DMS 273 (cell line): ENCODE measurements around the gene PAQR7.

Source experiments
- DNase-seq: peaks from one replicate; lab custom pipeline; 2025; ENCODE audit not compliant: unreplicated experiment; lab: John Stamatoyannopoulos, UW

PAQR7 gene, protein sequence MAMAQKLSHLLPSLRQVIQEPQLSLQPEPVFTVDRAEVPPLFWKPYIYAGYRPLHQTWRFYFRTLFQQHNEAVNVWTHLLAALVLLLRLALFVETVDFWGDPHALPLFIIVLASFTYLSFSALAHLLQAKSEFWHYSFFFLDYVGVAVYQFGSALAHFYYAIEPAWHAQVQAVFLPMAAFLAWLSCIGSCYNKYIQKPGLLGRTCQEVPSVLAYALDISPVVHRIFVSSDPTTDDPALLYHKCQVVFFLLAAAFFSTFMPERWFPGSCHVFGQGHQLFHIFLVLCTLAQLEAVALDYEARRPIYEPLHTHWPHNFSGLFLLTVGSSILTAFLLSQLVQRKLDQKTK

DNA sequence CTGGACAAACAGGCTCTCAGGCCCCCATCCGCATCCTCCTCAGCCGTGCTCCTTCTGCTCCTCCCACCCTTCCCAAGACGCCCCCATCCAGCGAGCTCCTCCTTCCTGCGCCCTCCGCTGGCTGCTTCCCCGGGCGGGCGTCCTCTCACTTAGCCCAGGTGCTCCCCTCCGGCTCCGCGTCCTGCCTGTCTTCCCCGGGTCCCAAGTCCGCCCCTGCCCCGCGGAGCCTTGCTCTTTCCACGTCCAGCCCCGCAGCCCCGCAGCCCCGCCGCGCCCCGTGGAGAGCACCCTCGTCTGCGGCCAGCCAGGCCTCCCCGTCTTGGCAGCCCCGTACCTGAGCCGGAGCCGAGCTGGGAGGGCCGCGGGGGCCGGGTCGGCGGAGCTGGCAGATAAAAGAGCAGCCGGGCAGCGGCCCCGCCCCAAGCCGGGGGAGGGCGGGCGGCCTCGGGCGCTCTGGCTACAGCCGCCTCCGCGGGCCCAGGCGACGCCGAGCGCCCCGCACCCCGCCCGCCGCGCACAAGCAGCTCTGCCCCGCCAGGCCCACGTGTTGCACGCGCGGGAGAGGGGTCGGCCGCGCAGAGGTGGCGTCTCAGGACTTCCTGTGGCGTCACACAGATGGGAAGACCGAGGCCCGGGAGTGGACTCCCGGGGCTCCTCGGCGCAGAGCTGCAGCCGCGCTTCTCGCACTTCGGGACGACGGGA, at the start of gene PAQR7:
PAQR7 (minus strand) TSS at position 555 of the 702 bp plus-strand sequence. CDS start 11,869 bp downstream, outside the sequence.
- DNase-seq, result peak; percentile 82

DNA sequence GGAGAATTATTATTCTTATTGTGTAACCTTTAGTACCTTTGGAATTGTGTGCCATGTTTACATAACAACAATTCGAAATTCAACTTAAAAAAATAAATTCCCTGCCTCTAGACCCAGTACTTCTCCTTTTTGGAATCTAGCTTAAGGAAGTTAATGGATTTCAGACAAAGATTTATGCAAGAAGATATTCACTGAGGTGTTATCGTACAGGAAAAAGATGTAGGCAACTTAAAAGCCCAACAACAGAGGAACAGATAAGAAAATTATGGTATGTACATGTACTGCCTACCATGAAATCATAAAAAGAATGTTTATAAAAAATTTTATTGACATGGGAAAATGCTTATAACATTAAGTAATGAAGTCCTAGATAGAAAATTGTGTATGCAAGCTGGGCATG, 48.9 kb upstream of the PAQR7 start:
- no peak for DNase-seq

DNA sequence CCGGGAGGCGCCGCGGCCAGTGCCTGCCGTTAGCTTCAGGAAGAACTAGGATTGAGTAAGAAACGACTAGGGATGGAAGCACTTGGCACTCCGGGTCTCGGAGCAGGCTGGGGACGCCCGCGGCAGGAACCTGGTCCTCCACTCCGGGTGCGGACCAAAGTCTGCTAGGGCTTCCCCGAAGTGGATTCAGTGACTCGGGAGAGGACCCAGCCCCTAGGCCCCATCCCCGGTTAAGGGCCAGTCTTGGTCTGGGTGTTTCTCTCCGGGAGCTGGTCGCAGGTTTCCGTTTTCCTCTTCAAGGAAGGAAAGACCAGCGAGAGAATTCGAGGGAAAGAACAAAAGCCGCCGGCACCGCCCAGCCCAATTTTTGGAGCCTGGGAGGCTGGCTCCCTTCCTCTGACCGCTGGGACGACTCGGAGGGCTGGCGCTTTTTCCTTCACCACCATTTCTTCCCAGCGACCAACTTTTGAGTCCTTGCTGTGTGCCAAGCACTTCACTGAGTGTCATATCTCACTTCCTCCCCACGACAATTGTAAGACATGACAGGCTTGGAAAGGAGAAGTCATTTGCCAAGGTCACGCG, 47.6 kb upstream of the PAQR7 start:
- DNase-seq, result peak; percentile 60

DNA sequence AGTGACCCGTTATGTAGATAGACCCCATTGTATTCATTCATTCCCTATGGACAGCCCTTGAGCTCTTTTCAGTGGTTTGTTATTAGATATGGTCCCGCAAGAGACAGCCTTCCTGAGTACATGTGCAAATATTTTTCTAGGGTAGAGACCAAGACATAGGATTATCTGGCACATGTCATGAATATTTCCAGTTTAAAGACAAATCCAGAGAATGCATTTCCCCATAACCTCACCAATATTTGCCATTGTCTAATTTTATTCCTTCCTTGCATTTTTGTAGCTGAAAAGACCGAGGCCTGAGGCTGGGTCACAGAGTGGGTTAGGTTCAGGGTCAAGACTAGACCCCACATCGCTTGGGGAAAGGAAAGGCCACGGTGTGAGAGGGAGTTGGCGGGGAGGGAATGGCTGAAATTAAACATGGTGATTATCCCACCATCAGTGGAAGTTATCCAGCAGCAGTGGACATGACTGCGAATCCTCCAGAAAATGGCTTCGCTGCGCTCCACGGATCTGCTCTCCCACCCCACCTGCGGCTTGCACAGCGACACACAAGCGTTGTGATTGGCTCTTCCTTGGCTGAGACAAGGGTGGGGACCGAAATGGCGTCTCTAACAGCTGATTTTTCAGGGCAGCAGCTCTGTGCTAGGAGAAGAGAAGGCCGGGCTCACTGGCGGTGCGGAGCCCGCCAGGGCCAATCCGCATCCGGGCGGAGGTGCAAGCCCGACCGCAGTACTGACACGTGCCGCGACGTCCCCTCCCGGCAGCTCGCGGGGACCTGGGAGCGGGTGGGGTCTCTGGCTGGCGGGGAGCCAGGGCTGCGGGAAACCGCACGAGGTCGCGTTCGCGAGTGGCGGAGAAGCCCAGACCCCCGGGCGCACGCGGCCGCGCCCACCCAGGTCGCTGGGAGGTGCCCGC, 46.8 kb upstream of the PAQR7 start:
- DNase-seq, result peak; percentile 60

DNA sequence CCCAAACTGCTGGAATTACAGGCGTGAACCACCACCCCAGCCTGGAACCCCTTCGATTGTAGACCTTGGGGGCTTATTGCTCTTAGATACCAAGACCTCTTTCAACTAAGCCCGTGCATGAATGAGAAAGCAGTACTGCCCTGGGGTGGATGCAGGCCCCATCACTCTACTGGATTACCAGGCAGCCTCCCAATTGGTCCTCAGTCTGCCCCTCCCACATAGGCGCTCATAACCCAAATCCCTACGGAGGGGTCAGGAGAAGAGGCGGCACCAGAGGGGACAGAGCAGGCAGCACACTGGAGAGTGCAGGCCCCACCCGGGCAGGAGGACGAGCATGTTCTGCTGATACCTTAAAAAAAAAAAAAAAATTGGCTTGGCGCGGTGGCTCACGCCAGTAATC, 43.1 kb upstream of the PAQR7 start:
- no peak for DNase-seq

DNA sequence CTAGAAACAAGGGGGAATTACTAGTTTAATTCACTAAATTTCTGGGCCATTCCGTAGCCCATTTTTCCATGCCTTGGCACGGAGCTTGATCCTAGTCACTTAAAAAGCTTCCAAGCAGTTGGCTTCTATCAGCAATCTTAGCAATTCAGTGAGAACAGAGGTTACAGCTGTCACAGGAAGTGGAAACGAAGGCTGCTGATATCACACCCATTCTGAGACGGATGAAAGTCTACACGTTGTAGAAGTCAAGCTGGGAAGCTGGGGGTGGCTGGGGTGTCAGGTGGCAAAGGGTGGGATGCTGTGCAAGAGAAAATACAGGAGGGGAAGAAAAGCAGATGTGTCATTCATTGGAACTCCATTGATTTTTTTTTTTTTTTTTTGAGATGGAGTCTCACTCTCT, 42.5 kb upstream of the PAQR7 start:
- peak; percentile 42 for DNase-seq

DNA sequence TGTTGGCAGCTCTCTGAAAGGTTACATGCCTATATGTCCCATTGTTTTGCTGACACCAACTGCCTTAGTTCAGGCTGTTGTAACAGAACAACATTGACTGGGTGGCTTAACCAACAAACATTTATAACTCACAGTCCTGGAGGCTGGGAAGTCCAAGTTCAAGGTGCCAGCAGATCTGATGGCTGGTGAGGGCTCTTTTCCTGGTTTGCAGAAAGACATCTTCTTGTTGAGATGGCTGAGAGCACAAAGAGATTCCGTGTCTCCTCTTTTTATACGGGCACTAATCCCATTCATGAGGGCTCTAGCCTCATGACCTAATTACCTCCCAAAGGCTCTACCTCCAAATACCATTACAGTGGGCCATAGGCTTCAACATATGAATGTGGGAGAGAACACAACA, 41.0 kb upstream of the PAQR7 start:
- DNase-seq, result no peak

DNA sequence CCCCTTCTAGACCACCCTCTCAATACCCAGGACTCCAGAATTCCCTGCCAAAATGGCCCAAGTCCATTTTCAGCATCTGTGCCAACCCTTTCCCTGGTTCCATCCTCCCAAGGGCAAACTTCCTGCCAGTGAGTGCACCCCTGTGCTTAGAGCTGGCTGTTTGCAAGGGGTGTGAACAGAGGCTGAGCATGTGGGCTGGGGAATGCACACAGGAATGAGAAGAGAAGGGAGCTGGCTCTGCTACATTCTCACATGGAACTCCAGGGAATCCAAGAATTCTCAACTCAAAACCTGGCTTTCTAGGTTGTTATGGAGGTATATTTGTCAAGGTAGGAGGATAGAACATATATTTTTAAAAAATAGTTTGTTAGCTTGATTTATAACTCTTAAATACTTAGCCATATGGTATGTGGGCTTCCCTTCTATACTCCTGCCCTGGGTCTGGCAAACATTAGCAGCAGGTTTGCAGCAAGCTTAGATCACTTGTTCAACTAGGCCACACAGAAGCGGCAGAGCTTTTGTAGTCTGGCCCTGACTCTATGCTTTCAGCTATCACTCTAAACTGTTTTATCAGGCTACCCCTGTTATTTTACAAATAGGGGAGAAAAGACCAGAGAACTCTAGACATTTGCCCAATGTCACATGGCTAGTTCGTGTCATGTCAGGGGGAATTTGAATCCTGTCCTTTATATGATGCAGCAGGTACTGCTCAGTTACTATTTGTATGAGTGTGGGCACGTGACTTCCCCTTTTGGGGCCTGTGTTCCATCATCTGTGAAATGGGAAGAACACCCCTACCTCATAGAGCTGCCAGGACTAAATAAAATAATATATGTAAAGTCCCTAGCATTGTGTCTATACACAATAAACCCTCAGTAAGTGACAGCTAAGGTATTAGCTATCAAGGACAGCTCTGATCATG, 38.8 kb upstream of the PAQR7 start:
- peak; percentile 72 for DNase-seq

DNA sequence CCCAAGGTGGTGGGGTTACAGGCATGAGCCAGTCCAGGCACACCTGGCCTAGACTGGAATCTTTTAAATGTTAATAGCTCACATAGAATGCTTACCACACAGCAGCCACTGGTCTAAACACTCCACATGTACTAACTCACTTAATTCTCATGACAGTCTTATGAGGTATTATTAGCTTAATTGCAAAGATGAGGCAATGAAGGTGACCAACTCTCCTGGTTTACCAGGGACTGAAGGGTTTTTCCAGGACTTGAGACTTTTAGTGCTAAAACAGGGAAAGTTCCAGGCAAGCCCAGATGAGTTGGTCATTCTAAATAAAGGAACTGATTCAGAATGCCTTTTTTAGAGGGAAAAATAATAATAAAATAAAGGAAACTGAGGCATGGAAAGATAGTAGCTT, 37.7 kb upstream of the PAQR7 start:
- no peak for DNase-seq

DNA sequence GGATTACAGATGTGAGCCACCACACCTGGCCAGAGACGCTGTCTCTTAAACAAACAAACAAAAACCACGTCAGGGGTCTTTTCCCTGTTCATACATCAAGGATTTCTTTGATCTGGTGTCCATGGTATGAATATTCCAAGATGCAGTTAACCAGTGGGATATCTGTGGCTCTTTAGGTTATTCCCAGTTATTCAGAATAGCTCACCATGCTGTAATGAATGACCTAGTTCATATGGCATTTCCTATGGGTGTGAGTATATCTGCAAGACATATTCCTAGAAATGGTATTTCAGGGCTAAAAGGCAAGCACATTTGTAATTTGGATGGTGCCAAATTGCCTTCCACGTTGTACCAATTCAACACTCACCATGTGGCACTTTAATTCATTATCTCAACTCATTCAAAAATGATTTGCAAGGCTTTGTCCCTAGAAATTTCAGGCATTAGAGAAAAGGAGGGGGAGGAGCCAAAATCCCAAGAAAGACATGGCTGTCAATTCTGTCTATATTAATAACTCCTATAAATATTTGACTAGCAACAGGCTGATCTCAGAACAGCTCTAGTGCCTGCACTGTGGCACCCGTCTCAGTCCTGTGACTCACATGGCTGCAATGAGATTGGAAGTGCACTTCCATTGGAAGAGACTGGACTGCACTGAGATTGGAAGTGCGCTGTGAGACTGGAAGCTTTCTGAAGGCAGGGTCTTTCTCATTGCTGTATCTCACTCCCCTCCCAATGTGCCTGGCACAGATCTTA, 36.7 kb upstream of the PAQR7 start:
- no peak for DNase-seq

DNA sequence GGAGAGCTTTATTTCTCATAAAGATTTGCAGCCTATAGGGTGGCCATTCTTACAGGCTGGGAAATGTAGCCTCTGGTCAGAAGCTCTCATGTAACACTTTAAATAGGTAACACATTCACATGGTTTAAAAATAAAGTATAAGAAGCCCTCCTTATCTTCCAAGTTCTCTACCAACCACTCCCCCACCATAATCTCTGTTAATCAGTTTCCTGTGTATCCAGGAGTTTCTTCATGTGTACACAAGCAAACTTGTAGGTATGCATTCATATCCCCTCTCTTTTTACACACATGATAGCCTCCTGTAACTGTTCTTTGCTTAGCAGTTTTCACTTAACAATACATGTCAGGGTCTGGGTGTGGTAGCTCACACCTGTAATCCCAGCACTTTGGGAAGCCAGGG, 35.7 kb upstream of the PAQR7 start:
- DNase-seq, result no peak

DNA sequence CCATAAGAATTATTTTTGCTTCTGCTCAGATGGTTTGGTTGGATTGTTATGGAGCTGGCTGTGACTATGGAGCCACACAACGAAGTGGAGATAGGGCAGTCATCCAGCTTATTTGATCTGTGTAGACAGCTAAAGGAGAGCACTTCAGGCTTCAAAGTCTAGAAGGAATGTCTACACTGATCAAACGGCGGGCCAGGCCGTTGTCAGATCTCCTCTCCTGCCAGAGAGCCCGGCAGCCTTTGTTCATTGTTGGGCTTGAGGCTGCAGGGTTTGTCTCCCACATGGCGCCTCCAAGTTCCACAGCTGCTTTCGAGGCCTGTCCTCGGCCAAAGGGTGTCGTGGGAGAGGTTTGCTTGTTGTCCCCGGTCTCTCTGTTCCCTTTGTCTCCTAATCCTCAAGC, 33.5 kb upstream of the PAQR7 start:
- no peak for DNase-seq

DNA sequence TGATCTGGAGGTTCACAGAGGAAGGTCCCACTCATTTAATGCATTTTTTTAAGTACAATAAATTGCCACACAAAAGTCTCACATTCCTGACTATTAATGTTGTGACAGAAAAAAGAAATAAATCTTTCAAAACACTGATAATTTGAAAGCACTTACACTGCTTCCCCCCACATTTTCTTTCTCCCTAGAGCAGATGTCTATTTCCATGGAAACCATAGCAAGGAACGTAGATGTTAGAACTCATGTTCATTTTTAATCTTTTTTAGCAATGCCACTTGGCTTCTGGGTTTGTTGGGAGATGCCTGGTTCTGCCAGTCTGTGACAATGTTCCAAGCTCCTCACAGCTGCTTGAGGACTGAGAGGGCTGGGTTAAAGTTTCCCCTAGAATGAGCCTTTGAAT, 32.7 kb upstream of the PAQR7 start:
- no peak for DNase-seq

DNA sequence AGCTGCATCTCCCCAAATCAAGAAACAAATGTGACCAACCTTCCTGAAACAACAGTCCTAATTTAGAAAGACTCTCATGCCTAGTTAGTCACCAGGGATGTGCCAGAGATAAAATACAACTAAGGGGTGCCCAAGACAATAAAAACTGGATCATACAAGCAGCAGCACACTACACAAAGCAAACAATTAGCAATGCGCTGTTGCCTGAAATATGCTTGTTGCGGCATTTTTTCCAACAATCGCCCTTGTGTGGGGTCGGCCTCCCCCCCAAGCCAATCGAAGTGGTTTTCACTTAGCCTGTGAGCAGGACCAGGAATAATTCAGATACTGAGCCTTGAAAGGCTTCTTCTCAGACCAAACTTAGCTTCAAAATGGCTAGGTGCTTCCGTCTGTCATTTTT, 32.1 kb upstream of the PAQR7 start:
- no peak for DNase-seq

DNA sequence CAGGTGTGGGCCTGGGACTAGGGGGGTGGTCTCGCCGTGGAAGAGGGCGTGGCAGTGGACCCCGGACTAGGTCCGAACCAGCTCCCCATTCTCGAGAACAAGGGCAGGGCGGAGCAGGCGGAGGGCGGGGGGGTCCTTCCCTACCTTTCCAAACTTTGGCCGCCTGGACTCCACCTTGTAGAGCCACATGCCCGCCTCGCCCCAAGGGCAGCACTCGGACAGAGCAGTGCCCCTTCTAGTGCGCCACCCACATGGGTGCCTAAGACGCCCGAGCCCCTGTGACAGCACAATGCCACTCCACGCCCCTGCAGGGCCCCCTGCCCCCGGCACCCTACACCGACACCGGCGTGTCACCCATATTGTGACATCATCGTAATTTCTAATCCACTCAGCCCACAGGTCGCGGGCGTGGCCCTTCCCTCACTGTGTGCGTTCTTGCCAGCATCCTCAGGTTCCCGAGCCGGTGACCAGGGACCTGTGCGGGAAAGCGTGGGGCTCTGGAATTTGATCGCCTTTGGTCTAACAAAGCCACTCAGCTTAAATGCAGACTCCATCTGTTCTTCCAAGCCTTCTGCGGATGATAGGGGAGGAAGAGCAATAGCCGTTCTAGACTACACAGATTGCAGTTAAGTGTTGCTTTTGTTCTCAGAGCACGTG, 31.3 kb upstream of the PAQR7 start:
- peak; percentile 85 for DNase-seq

DNA sequence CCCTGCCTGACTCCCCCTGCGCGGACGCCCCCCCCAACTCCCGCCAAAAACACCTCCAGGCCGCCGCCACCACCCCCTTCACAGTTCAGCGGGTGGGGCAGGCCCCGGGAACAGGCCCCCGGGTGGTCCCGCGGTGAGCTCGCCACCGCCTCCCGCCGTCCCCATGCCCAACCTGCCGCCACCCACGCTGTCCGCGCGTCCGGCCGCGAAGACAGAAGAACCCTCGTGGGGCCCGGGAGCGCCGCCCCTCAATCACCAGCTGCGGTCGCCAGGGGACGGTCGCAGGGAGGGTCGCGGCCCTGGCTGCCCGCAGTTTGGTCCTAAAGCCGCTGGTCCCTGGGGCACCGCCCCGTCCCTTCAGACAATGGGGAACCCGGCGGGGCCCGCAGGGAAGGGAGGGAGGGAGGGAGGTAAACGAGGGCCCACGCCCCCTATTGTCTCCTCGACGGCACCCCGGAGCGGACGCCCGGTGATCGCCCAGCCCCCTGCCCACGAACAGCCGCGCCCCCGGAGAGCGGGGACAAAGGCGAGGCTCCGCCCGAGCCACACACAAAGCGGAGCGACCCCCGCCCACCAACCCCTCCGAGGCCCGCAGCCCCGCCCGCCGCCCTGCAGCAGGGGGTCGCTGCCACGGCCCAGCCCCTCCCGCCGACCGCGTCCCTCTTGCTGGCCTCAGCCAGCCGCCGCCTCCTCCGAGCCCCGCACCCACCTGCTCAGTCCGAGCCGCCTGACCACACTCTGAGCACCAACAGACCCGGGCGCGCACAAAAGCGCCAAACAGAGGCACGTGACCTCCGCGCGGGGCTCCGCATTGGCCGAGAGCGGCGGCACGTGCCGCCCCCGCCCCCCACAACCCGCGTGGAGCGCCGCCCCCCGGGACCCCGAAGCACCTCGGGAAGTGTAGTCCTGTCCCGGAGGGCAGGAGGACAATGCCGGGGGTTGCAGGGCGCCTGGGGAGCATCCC, 30.5 kb upstream of the PAQR7 start, which contains the start of gene STMN1:
STMN1 (minus strand) TSS at position 740 of the 964 bp plus-strand sequence. CDS start 1,743 bp downstream, outside the sequence.
- DNase-seq, result peak; percentile 98

DNA sequence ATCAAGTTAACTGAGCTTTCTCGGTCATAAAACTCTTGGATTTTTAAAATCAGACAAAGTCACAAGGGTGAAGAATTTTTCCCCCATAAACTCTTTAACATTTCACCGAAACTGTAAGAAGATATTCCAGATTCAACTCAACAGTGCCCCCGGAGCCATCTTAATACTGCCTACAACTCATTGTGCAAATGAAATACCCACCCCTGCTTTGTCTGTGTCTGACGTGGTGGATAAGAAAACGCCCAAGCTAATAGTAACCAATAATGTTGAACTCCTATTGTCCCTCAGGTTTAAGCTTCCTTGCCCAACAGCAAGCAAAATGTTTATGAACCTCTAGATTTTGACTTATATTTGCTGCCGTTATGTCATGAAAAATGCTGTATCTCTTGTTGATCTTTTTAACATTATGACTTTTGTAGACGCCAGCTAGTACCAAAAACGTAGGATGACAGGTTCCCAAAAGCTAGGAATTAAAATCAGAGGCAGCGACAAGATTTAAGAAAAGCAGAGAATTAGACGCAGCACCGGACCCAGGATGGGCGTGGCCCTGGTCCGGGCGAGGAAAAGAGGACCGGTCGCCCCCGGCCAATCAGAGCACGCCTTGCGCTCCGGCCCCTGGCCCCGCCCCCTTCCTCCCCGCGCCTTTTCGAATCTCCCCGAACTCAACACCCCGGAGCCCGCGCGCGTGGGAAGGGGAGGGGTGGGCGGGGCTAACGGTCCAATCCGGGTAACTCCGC, 29.6 kb upstream of the PAQR7 start:
- DNase-seq, result peak; percentile 98
